ENCODE data around the gene CD33. TPM values are rescaled to one million over a fixed set of nuclear protein-coding genes. Genes with fewer than 3 reads are reported as not detected.

The CD33 gene
- total RNA-seq, 1 experiment from 2014 or later: 0.31 TPM

- ATAC-seq: no peak
- TF ChIP-seq FOXP4 (CRISPR knock-in tag; IDR thresholded peaks at IDR 0.05) (no peak), ZNF396 (CRISPR knock-in tag; IDR thresholded peaks at IDR 0.05; ENCODE audit: borderline replicate concordance) (no peak), AFF4 (CRISPR knock-in tag; IDR thresholded peaks at IDR 0.05; ENCODE audit: borderline replicate concordance) (no peak), MAX (CRISPR knock-in tag; IDR thresholded peaks at IDR 0.05) (no peak), USF2 (CRISPR knock-in tag; IDR thresholded peaks at IDR 0.05) (no peak), NR1H2 (CRISPR knock-in tag; IDR thresholded peaks at IDR 0.05) (no peak), ATF6 (CRISPR knock-in tag; IDR thresholded peaks at IDR 0.05) (no peak), ZNF512 (CRISPR knock-in tag; IDR thresholded peaks at IDR 0.05; ENCODE audit: borderline replicate concordance) (no peak), SOX15 (CRISPR knock-in tag; IDR thresholded peaks at IDR 0.05) (no peak), MLX (CRISPR knock-in tag; IDR thresholded peaks at IDR 0.05) (no peak), HMGXB4 (CRISPR knock-in tag; IDR thresholded peaks at IDR 0.05) (no peak), IRF1 (CRISPR knock-in tag; IDR thresholded peaks at IDR 0.05) (no peak), MXD4 (CRISPR knock-in tag; IDR thresholded peaks at IDR 0.05; ENCODE audit: borderline replicate concordance) (no peak), E2F5 (CRISPR knock-in tag; IDR thresholded peaks at IDR 0.05) (no peak), SMAD3 (CRISPR knock-in tag; IDR thresholded peaks at IDR 0.05; ENCODE audit: borderline replicate concordance) (no peak), ZMAT4 (CRISPR knock-in tag; IDR thresholded peaks at IDR 0.05) (no peak), TP53 (CRISPR knock-in tag; IDR thresholded peaks at IDR 0.05) (no peak), SP1 (CRISPR knock-in tag; conservative IDR thresholded peaks at IDR 0.05) (no peak), ZBTB43 (CRISPR knock-in tag; IDR thresholded peaks at IDR 0.05) (no peak)
- H3K36me3 Mint-ChIP-seq: no peaks in the 10 kb centered on the region
- H3K27me3 Mint-ChIP-seq (ENCODE audit: low read depth): peaks cover 44% of the 10 kb centered on the region
- H3K4me3 Mint-ChIP-seq: no peak overlapping the region
- POLR2A ChIA-PET: no interaction called here
- no peaks in the 10 kb centered on the region for H3K4me1 Mint-ChIP-seq
- H3K9me3 Mint-ChIP-seq: peaks cover 6% of the 10 kb centered on the region
- CTCF ChIA-PET: no interaction called here
- no peak overlapping the region for H3K27ac Mint-ChIP-seq
- no peak for DNase-seq (ENCODE audit: low spot score)
These were observed 1.2 kb downstream of the CD33 start for GRCh38 chr19:51226067-51226466.
